SK-N-SH (cell line): Measurements from ENCODE around the gene ADAMTSL1. TPM values are rescaled to one million over a fixed set of nuclear protein-coding genes. Genes with fewer than 3 reads are reported as not detected.

Experiments
- CTCF ChIA-PET: fragments of 300-600, 350-600 bp; formaldehyde crosslinking; extraction: SDS; loops from one replicate; lab custom pipeline; 2021; lab: Yijun Ruan, JAX
- POLR2A ChIA-PET: fragments of 350-600 bp; sonication (Branson Sonifier 250); formaldehyde crosslinking; extraction: SDS; loops from one replicate; lab custom pipeline; 2020; ENCODE audit warnings: antibody characterized with exemption, inconsistent platforms; lab: Yijun Ruan, JAX
- DNase-seq: peaks from one replicate; pipeline ENCODE4 v3.0.0; 2012
- H2AFZ ChIP-seq: fragments of 200-600 bp; sonication (generic); 2 replicates; pipeline ENCODE4 v1.8.1; 2016; ENCODE audit warnings: antibody characterized with exemption, mild to moderate bottlenecking, low read depth
- H3F3A ChIP-seq: fragments of 200-600 bp; sonication (generic); replicated peaks from 2 replicates; pipeline ENCODE3; 2016; ENCODE audit warnings: antibody characterized with exemption, mild to moderate bottlenecking; ENCODE audit not compliant: insufficient read depth
- H3K27ac ChIP-seq, 2 experiments: fragments of 200-500 bp in 1 of 2; fragments of 200-600 bp in 1 of 2; sonication (Bioruptor generic) in 1 of 2; sonication (generic), shearing (Covaris generic) in 1 of 2; 2 replicates each; pipeline versions ENCODE4 v1.5.1 to v1.6.1; 2014 to 2016; ENCODE audit warnings: low read depth in 2 of 2, inconsistent platforms in 1 of 2, low read length in 1 of 2, mild to moderate bottlenecking in 1 of 2, mixed read lengths in 1 of 2
- H3K27me3 ChIP-seq: fragments of 200-600 bp; sonication (generic), shearing (Covaris generic); 2 replicates; pipeline ENCODE4 v1.6.1; 2016; ENCODE audit warnings: mixed run types; ENCODE audit not compliant: insufficient read depth
- H3K36me3 ChIP-seq, 2 experiments: fragments of 200-500 bp in 1 of 2; fragments of 200-600 bp in 1 of 2; sonication (Bioruptor generic) in 1 of 2; sonication (generic) in 1 of 2; replicated peaks in 1 of 2; 2 replicates each; pipeline versions ENCODE3 to v1.5.1; 2014 to 2016; ENCODE audit warnings: low read length in 1 of 2, mild to moderate bottlenecking in 1 of 2; ENCODE audit not compliant: insufficient read depth in 2 of 2, control insufficient read depth in 1 of 2
- H3K4me1 ChIP-seq, 2 experiments: fragments of 200-500 bp in 1 of 2; fragments of 200-600 bp in 1 of 2; sonication (Bioruptor generic) in 1 of 2; sonication (generic), shearing (Covaris generic) in 1 of 2; 2 replicates each; pipeline versions ENCODE4 v1.5.1 to v1.6.1; 2014 to 2016; ENCODE audit warnings: low read depth in 1 of 2, low read length in 1 of 2, mixed run types in 1 of 2; ENCODE audit not compliant: insufficient read depth in 2 of 2, control insufficient read depth in 1 of 2
- H3K4me2 ChIP-seq: fragments of 200-600 bp; sonication (generic), shearing (Covaris generic); 2 replicates; pipeline ENCODE4 v1.6.1; 2017; ENCODE audit warnings: mixed run types
- H3K4me3 ChIP-seq, 2 experiments: fragments of 200-500 bp in 1 of 2; fragments of 200-600 bp in 1 of 2; sonication (Bioruptor generic) in 1 of 2; sonication (generic), shearing (Covaris generic) in 1 of 2; 2 replicates each; pipeline versions ENCODE4 v1.5.1 to v1.8.1; 2014 to 2016; ENCODE audit warnings: low read depth in 2 of 2, inconsistent platforms in 1 of 2, low read length in 1 of 2, mild to moderate bottlenecking in 1 of 2, mixed read lengths in 1 of 2, moderate library complexity in 1 of 2
- H3K79me2 ChIP-seq: fragments of 200-600 bp; sonication (generic); 2 replicates; pipeline ENCODE4 v1.8.1; 2017; ENCODE audit warnings: mild to moderate bottlenecking; ENCODE audit not compliant: insufficient read depth
- H3K9ac ChIP-seq: fragments of 200-600 bp; sonication (generic); 2 replicates; pipeline ENCODE4 v1.6.1; 2017; ENCODE audit warnings: mixed run types
- H3K9me2 ChIP-seq: fragments of 200-600 bp; sonication (generic); 2 replicates; pipeline ENCODE4 v1.6.1; 2017; ENCODE audit warnings: mixed run types
- H3K9me3 ChIP-seq: fragments of 200-600 bp; sonication (generic); 2 replicates; pipeline ENCODE4 v1.6.1; 2017; ENCODE audit warnings: mixed run types, mild to moderate bottlenecking, moderate library complexity
- H4K20me1 ChIP-seq: fragments of 200-600 bp; sonication (generic); 2 replicates; pipeline ENCODE4 v1.6.1; 2017; ENCODE audit warnings: mild to moderate bottlenecking, mixed run types; ENCODE audit not compliant: insufficient read depth
- CHD2 ChIP-seq: fragments of 150-350 bp; IDR thresholded peaks from 2 replicates; pipeline ENCODE4 v1.6.1; 2018; ENCODE audit warnings: low read length; ENCODE audit not compliant: partially characterized antibody
- CTCF ChIP-seq: fragments of 200-600 bp; sonication (generic); IDR thresholded peaks from 2 replicates; pipeline ENCODE4 v1.6.1; 2017; ENCODE audit warnings: antibody characterized with exemption, mild to moderate bottlenecking, moderate library complexity
- EP300 ChIP-seq, 2 experiments: IDR thresholded peaks; 2 replicates each; pipeline versions ENCODE4 v1.4.0 to v1.6.1; 2012; ENCODE audit warnings: borderline replicate concordance in 1 of 2, low read depth in 1 of 2, low read length in 1 of 2
- FOSL2 ChIP-seq: IDR thresholded peaks from 2 replicates; pipeline ENCODE4 v1.4.0; 2012; ENCODE audit warnings: low read depth, mild to moderate bottlenecking, moderate library complexity, borderline replicate concordance
- GATA2 ChIP-seq: sonication (generic); formaldehyde crosslinking; IDR thresholded peaks from 2 replicates; pipeline ENCODE4 v1.5.0; 2020; ENCODE audit warnings: mild to moderate bottlenecking, missing genetic modification reagents
- MAX ChIP-seq: IDR thresholded peaks from 2 replicates; pipeline ENCODE4 v1.4.0; 2012; ENCODE audit warnings: low read depth
- NFIC ChIP-seq: IDR thresholded peaks from 2 replicates; pipeline ENCODE4 v1.4.0; 2012; ENCODE audit warnings: borderline replicate concordance
- NRF1 ChIP-seq: IDR thresholded peaks from 2 replicates; pipeline ENCODE4 v1.6.1; 2012; ENCODE audit warnings: low read depth, mild to moderate bottlenecking, low read length
- RXRA ChIP-seq: IDR thresholded peaks from 2 replicates; pipeline ENCODE4 v1.4.0; 2012; ENCODE audit warnings: low read depth, mild to moderate bottlenecking, borderline replicate concordance
- TCF12 ChIP-seq: IDR thresholded peaks from 2 replicates; pipeline ENCODE4 v1.4.0; 2012
- USF1 ChIP-seq: IDR thresholded peaks from 2 replicates; pipeline ENCODE4 v1.4.0; 2012; ENCODE audit warnings: low read depth, borderline replicate concordance
- WGBS: methylation state at CpG from one replicate; pipeline ENCODE4 v1.1.6; 2017; ENCODE audit warnings: low lambda C conversion rate; 5-methylcytosine and 5-hydroxymethylcytosine counted together
- polyA plus RNA-seq, 3 experiments: library from polyadenylated mRNA; depleted of rRNA; stranded (reverse); fragments of >200 nt; gene quantifications; 2 replicates each; pipeline ENCODE4 v1.2.3, GENCODE V29; 2012

The ADAMTSL1 gene
- polyA plus RNA-seq, 1 of the 3 experiments (the other 2 are of a cell fraction): 114 TPM

GRCh38 chr9:18703901-18704379, 230.0 kb downstream of the ADAMTSL1 start:
- H3F3A ChIP-seq: peaks cover 9% of the 10 kb centered on the region
- H3K36me3 ChIP-seq: peaks cover 2 to 92% of the 10 kb centered on the region in 2 experiments
- WGBS: 62% methylated on average over 4 of the region's 4 CpGs
- CTCF ChIA-PET: no interaction called here
- H3K9me2 ChIP-seq: no peaks in the 10 kb centered on the region
- H3K4me2 ChIP-seq: no peak overlapping the region
- no peak overlapping the region for H3K4me3 ChIP-seq
- H3K4me1 ChIP-seq: peaks cover 0 to 13% of the 10 kb centered on the region in 2 experiments; a peak in 2 of 4 replicates
- POLR2A ChIA-PET: no interaction called here
- no peak for DNase-seq
- 0 out of 2 replicates have a peak, but pooled peaks cover 4% of the 10 kb centered on the region for H3K79me2 ChIP-seq
- no peaks in the 10 kb centered on the region for H4K20me1 ChIP-seq
- TF ChIP-seq MAX (no peak), CHD2 (no peak), USF1 (no peak), NFIC (no peak), EP300 (IDR thresholded peaks at IDR 0.05; ENCODE audit: borderline replicate concordance in 1 of 2, low read depth in 1 of 2, low read length in 1 of 2) (no peak)
- TF ChIP-seq, all 33 proteins: peak for 0
- no peak overlapping the region for H3K27ac ChIP-seq
- no peak overlapping the region for H3K9ac ChIP-seq
- no peaks in the 10 kb centered on the region for H3K27me3 ChIP-seq
- no peaks in the 10 kb centered on the region for H3K9me3 ChIP-seq
- H2AFZ ChIP-seq: no peak overlapping the region

GRCh38 chr9:18705796-18706392, 231.9 kb downstream of the ADAMTSL1 start:
- DNase-seq: no peak
- Histone ChIP-seq H3F3A (peaks cover 5% of the 10 kb centered on the region), H3K9ac (no peak overlapping the region), H3K27me3 (no peaks in the 10 kb centered on the region), H2AFZ (no peak overlapping the region), H3K4me2 (no peak overlapping the region), H3K4me3 (no peak overlapping the region), H3K9me2 (no peaks in the 10 kb centered on the region), H3K9me3 (no peaks in the 10 kb centered on the region), H3K79me2 (0 out of 2 replicates have a peak, but pooled peaks cover 7% of the 10 kb centered on the region), H4K20me1 (no peaks in the 10 kb centered on the region), H3K36me3 (peaks cover 2 to 90% of the 10 kb centered on the region in 2 experiments), H3K27ac (no peak overlapping the region), H3K4me1 (peaks cover 0 to 13% of the 10 kb centered on the region in 2 experiments; a peak in 2 of 4 replicates)
- ChIA-PET POLR2A (no interaction called here), CTCF (interaction anchor here (1.4 kb wide), 1 partner anchor 263 kb away, joined by 3 read pairs; no protein-coding TSS in a partner anchor)
- no peak for TF ChIP-seq USF1
- no peak for TF ChIP-seq FOSL2
- TF ChIP-seq GATA2 (CRISPR knock-in tag): no peak
- TF ChIP-seq TCF12: no peak
- no peak for TF ChIP-seq CTCF
- TF ChIP-seq RXRA: no peak
- no peak for TF ChIP-seq NRF1
- 68% methylated on average over 4 of the region's 4 CpGs for WGBS
